Astrocyte (in vitro differentiated cells and primary cell): Measurements from ENCODE around the gene WDR27. TPM values are rescaled to one million over a fixed set of nuclear protein-coding genes. Genes with fewer than 3 reads are reported as not detected.

ENCODE experiments used
- DNase-seq: peaks from one replicate; pipeline ENCODE4 v3.0.0-alpha.2; 2010; ENCODE audit warnings: low read depth
- FAIRE-seq: peaks from 2 replicates; lab custom pipeline; 2011; peaks lifted over from hg19 to GRCh38; lab: Jason Lieb, UNC
- H2AFZ ChIP-seq: 2 replicates; pipeline ENCODE4 v1.6.0; 2012; ENCODE audit warnings: low read depth, low read length, inconsistent platforms
- H3K27ac ChIP-seq: 2 replicates; pipeline ENCODE4 v1.5.1; 2011; ENCODE audit warnings: low read depth, low read length, inconsistent platforms
- H3K27me3 ChIP-seq: 2 replicates; pipeline ENCODE4 v1.6.0; 2011; ENCODE audit warnings: low read length, inconsistent platforms; ENCODE audit not compliant: insufficient read depth
- H3K36me3 ChIP-seq: 2 replicates; pipeline ENCODE4 v1.5.1; 2011; ENCODE audit warnings: low read length, inconsistent platforms; ENCODE audit not compliant: insufficient read depth
- H3K4me1 ChIP-seq: 2 replicates; pipeline ENCODE4 v1.5.1; 2011; ENCODE audit warnings: low read length, inconsistent platforms; ENCODE audit not compliant: insufficient read depth
- H3K4me2 ChIP-seq: 2 replicates; pipeline ENCODE4 v1.6.0; 2012; ENCODE audit warnings: low read length, inconsistent platforms
- H3K4me3 ChIP-seq: 2 replicates; pipeline ENCODE4 v1.5.1; 2011; ENCODE audit warnings: low read depth, mild to moderate bottlenecking, low read length, inconsistent platforms; ENCODE audit not compliant: insufficient read depth
- H3K79me2 ChIP-seq: 2 replicates; pipeline ENCODE4 v1.6.0; 2012; ENCODE audit warnings: mild to moderate bottlenecking, low read length, inconsistent platforms; ENCODE audit not compliant: insufficient read depth
- H3K9ac ChIP-seq: 2 replicates; pipeline ENCODE4 v1.6.0; 2012; ENCODE audit warnings: mild to moderate bottlenecking, low read length, inconsistent platforms
- H3K9me3 ChIP-seq: 2 replicates; pipeline ENCODE4 v1.5.1; 2012; ENCODE audit warnings: low read depth, mild to moderate bottlenecking, low read length, inconsistent platforms; ENCODE audit not compliant: insufficient read depth
- H4K20me1 ChIP-seq: 2 replicates; pipeline ENCODE4 v1.6.0; 2012; ENCODE audit warnings: low read length, inconsistent platforms; ENCODE audit not compliant: insufficient read depth
- H3K27ac Mint-ChIP-seq: one replicate; pipeline ENCODE4 v1.8.0; 2021; ENCODE audit warnings: mild to moderate bottlenecking, mixed read lengths; ENCODE audit not compliant: unreplicated experiment
- H3K27me3 Mint-ChIP-seq: one replicate; pipeline ENCODE4 v1.8.0; 2021; ENCODE audit warnings: low read depth, mixed read lengths; ENCODE audit not compliant: unreplicated experiment
- H3K36me3 Mint-ChIP-seq: one replicate; pipeline ENCODE4 v1.8.0; 2021; ENCODE audit warnings: low read depth, mixed read lengths; ENCODE audit not compliant: unreplicated experiment
- H3K4me1 Mint-ChIP-seq: one replicate; pipeline ENCODE4 v1.8.0; 2021; ENCODE audit warnings: low read depth, mixed read lengths; ENCODE audit not compliant: unreplicated experiment
- H3K4me3 Mint-ChIP-seq: one replicate; pipeline ENCODE4 v1.8.0; 2021; ENCODE audit warnings: mild to moderate bottlenecking, moderate library complexity, mixed read lengths; ENCODE audit not compliant: unreplicated experiment
- H3K9me3 Mint-ChIP-seq: one replicate; pipeline ENCODE4 v1.8.0; 2021; ENCODE audit warnings: mild to moderate bottlenecking, mixed read lengths; ENCODE audit not compliant: unreplicated experiment
- EZH2 ChIP-seq: IDR thresholded peaks from 2 replicates; pipeline ENCODE4 v1.6.1; 2012; ENCODE audit warnings: mild to moderate bottlenecking, low read length, inconsistent platforms; ENCODE audit not compliant: insufficient read depth
- total RNA-seq: library from RNA; stranded (reverse); gene quantifications from 2 replicates; pipeline ENCODE4 v1.2.1, GENCODE V29; 2021
- TF ChIP-seq, protein P1 (sequence below): IDR thresholded peaks from 2 replicates; pipeline ENCODE4 v1.5.1; 2011; ENCODE audit warnings: low read depth, mild to moderate bottlenecking, inconsistent platforms, low read length, moderate library complexity; ENCODE audit not compliant: insufficient read depth

WDR27 gene
- total RNA-seq, 1 donor from 2014 or later, result 31.2 TPM

DNA sequence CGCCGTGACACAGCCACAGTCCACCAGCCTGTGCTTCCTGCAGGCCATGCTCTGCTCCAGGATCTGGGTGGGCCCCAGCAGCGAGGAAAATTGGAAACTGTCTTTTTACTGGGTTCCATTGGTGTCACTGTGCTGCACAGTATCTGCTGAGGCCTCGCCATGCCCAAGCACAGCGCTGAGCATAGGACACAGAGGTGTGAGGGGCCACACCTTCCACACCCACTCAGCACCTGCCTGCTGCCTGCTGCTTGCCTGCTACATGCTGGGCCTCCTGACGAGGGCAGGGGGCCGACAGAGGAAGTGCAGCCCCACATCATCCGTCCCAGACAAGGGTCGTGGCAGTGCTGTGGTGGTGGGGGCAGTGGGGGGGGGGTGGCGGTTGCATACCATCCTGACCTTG lies 275.2 kb downstream of the WDR27 start:
- Histone ChIP-seq H3K4me2 (no peak overlapping the region), H3K36me3 (no peaks in the 10 kb centered on the region), H4K20me1 (no peaks in the 10 kb centered on the region), H2AFZ (no peak overlapping the region), H3K27me3 (no peaks in the 10 kb centered on the region), H3K9ac (no peak overlapping the region), H3K27ac (no peak overlapping the region), H3K9me3 (no peaks in the 10 kb centered on the region), H3K4me1 (peaks cover 11% of the 10 kb centered on the region), H3K4me3 (no peak overlapping the region), H3K79me2 (no peaks in the 10 kb centered on the region)
- H3K9me3 Mint-ChIP-seq, result peaks cover 7% of the 10 kb centered on the region
- DNase-seq, result no peak
- FAIRE-seq, result no peak
- H3K4me1 Mint-ChIP-seq, result peaks cover 10% of the 10 kb centered on the region
- peaks cover 7% of the 10 kb centered on the region for H3K36me3 Mint-ChIP-seq
- TF ChIP-seq EZH2, result no peak
- TF ChIP-seq, protein P1, sequence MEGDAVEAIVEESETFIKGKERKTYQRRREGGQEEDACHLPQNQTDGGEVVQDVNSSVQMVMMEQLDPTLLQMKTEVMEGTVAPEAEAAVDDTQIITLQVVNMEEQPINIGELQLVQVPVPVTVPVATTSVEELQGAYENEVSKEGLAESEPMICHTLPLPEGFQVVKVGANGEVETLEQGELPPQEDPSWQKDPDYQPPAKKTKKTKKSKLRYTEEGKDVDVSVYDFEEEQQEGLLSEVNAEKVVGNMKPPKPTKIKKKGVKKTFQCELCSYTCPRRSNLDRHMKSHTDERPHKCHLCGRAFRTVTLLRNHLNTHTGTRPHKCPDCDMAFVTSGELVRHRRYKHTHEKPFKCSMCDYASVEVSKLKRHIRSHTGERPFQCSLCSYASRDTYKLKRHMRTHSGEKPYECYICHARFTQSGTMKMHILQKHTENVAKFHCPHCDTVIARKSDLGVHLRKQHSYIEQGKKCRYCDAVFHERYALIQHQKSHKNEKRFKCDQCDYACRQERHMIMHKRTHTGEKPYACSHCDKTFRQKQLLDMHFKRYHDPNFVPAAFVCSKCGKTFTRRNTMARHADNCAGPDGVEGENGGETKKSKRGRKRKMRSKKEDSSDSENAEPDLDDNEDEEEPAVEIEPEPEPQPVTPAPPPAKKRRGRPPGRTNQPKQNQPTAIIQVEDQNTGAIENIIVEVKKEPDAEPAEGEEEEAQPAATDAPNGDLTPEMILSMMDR, result no peak
- H3K4me3 Mint-ChIP-seq, result no peak overlapping the region
- H3K27me3 Mint-ChIP-seq, result peaks cover 8% of the 10 kb centered on the region
- H3K27ac Mint-ChIP-seq, result no peak overlapping the region

DNA sequence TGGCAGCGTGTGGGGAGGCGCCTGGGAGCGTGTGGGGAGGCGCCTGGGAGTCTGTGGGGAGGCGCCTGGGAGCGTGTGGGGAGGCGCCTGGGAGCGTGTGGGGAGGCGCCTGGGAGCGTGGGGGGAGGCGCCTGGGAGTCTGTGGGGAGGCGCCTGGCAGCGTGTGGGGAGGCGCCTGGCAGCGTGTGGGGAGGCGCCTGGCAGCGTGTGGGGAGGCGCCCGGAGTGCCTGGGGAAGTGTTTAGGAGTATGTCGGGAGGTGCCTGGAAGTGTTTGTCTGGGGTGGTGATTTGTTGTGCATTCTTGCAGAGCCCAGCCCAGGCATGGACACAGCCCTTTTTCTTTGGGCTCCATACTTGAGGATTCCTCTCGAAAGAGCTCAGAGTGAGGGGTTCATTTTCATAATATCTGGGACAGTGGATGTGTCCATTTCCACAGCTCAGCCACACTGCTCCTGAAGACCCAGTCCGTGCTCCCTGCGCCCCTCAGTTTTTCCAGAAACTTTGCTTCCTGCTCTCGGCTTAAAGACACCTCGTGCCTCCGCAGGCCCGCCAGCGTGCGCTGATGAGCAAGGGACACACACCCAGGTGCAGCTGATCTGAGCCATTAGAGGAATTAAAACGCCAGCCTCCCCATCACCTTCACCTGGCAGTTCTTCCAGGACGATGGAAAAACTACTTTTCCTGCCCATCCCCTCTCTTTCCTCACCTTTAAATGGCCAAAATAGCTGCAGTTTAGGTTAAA lies 276.0 kb downstream of the WDR27 start:
- H3K27me3 Mint-ChIP-seq, result peaks cover 8% of the 10 kb centered on the region
- peaks cover 10% of the 10 kb centered on the region for H3K4me1 Mint-ChIP-seq
- H3K36me3 Mint-ChIP-seq, result peaks cover 7% of the 10 kb centered on the region
- FAIRE-seq, result no peak
- DNase-seq, result no peak
- Histone ChIP-seq H3K36me3 (no peaks in the 10 kb centered on the region), H2AFZ (no peak overlapping the region), H3K4me2 (no peak overlapping the region), H4K20me1 (no peaks in the 10 kb centered on the region), H3K79me2 (no peaks in the 10 kb centered on the region), H3K9ac (no peak overlapping the region), H3K9me3 (no peaks in the 10 kb centered on the region), H3K4me1 (peaks cover 11% of the 10 kb centered on the region), H3K4me3 (no peak overlapping the region), H3K27ac (no peak overlapping the region), H3K27me3 (no peaks in the 10 kb centered on the region)
- H3K27ac Mint-ChIP-seq, result no peak overlapping the region
- TF ChIP-seq, protein P1, result no peak
- no peak for TF ChIP-seq EZH2
- no peak overlapping the region for H3K4me3 Mint-ChIP-seq
- H3K9me3 Mint-ChIP-seq, result peaks cover 3% of the 10 kb centered on the region

DNA sequence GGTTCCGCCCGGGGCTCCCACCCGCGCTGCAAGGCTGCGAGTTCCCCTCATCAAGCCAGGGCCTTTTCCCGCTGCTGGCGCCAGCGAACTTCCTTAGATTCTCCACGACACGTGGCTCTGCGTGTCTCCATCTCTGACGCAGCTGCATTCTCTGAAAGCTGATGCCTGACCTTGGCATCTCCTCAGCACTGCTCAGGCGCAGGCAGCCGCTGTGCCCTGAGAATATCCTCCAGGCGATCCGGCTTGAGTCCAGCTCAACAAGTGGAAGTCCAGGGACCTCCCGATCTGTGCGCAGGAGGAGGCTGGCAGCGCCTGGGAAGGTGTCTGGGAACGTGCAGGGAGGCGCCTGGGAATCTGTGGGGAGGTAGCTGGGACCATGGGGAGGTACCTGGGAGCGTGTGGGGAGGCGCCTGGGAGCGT lies 277.0 kb downstream of the WDR27 start:
- peaks cover 10% of the 10 kb centered on the region for H3K4me1 Mint-ChIP-seq
- no peak for DNase-seq
- Histone ChIP-seq H2AFZ (no peak overlapping the region), H3K36me3 (no peaks in the 10 kb centered on the region), H3K9ac (no peak overlapping the region), H3K79me2 (no peaks in the 10 kb centered on the region), H3K9me3 (no peaks in the 10 kb centered on the region), H3K27ac (no peak overlapping the region), H3K4me2 (no peak overlapping the region), H3K4me3 (no peak overlapping the region), H3K27me3 (no peaks in the 10 kb centered on the region), H3K4me1 (peaks cover 11% of the 10 kb centered on the region), H4K20me1 (no peaks in the 10 kb centered on the region)
- peaks cover 8% of the 10 kb centered on the region for H3K27me3 Mint-ChIP-seq
- FAIRE-seq, result no peak
- peaks cover 6% of the 10 kb centered on the region for H3K36me3 Mint-ChIP-seq
- no peak overlapping the region for H3K4me3 Mint-ChIP-seq
- no peak for TF ChIP-seq EZH2
- TF ChIP-seq, protein P1, result no peak
- no peak overlapping the region for H3K27ac Mint-ChIP-seq
- peaks cover 3% of the 10 kb centered on the region for H3K9me3 Mint-ChIP-seq
